Suprapubic skin (tissue), 4 donors: ENCODE measurements around the gene GRSF1.

ENCODE experiments used
- CTCF ChIP-seq, 2 donors: fragments of 200-600 bp in 1 of 2; fragments of 450-650 bp in 1 of 2; sonication (generic) in 1 of 2; IDR thresholded peaks; one replicate each; pipeline ENCODE4 v1.5.1; 2016 to 2019; ENCODE audit warnings: antibody characterized with exemption in 2 of 2, mild to moderate bottlenecking in 1 of 2, moderate library complexity in 1 of 2
- POLR2A ChIP-seq, 2 donors: fragments of 450-650 bp; IDR thresholded peaks; one replicate each; pipeline ENCODE4 v1.6.1; 2017; ENCODE audit warnings: antibody characterized with exemption in 2 of 2, mild to moderate bottlenecking in 2 of 2, moderate library complexity in 2 of 2
- POLR2AphosphoS5 ChIP-seq, 3 donors: sonication (generic); formaldehyde crosslinking; IDR thresholded peaks; one replicate each; pipeline ENCODE4 v1.6.1; 2017; ENCODE audit warnings: antibody characterized with exemption in 3 of 3

DNA sequence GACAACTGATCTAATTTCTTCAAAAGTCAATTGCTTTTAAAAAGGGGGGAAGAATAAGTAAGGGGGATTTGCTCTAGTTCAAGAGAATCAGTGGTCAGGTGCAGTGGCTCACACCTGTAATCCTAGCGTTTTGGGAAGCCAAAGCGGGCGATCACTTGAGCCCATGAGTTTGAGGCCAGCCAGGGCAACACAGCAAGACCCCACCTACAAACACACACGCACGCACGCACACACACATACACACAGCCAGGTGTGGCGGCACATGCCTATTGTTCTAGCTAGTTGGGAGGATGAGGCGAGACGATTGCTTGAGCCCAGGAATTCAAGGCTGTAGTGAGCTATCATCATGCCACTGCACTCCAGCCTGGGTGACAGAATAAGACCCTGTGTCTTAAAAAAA is 9.6 kb downstream of the GRSF1 start:
- TF ChIP-seq POLR2A (IDR thresholded peaks at IDR 0.05), result no peak
- TF ChIP-seq CTCF (IDR thresholded peaks at IDR 0.05), result no peak
- no peak for TF ChIP-seq POLR2AphosphoS5 (IDR thresholded peaks at IDR 0.05)
